K562 (cell line): ENCODE data around the gene SPINK4. TPM values are rescaled to one million over a fixed set of nuclear protein-coding genes. Genes with fewer than 3 reads are reported as not detected.

Experiments used
- ATAC-seq: fragments of 200-7000 bp; cut with Tn5 transposase; 3 replicates; pipeline ENCODE4 v1.9.1; 2020; ENCODE audit warnings: moderate library complexity
- BruUV-seq: library from RNA; stranded (reverse); fragments of 400-500 nt; replicated peaks from 2 replicates; lab custom pipeline; 2021; lab: Mats Ljungman, UMichigan
- CTCF ChIA-PET: fragments of 300-600 bp; formaldehyde crosslinking; extraction: SDS; loops from one replicate; lab custom pipeline; 2021; ENCODE audit warnings: low intra/inter-chr PET ratio; lab: Yijun Ruan, JAX
- POLR2A ChIA-PET: fragments of 300-600, 350-650 bp; sonication (Branson Sonifier 250); formaldehyde crosslinking; extraction: SDS; loops from one replicate; lab custom pipeline; 2021; ENCODE audit warnings: antibody characterized with exemption, inconsistent platforms; lab: Yijun Ruan, JAX
- DNase-seq, 4 experiments: peaks; one replicate each; pipeline versions ENCODE4 v3.0.0 to v3.0.0-alpha.2; 2011 to 2018; ENCODE audit warnings: low spot score in 3 of 4, mixed read lengths in 3 of 4; ENCODE audit errors: extremely low read depth in 1 of 4
- FAIRE-seq: peaks from 2 replicates; lab custom pipeline; 2011; peaks lifted over from hg19 to GRCh38; lab: Jason Lieb, UNC
- H2AFZ ChIP-seq: 2 replicates; pipeline ENCODE4 v1.6.0; 2011; ENCODE audit warnings: low read depth, low read length, control low read depth, inconsistent platforms
- H3K27ac ChIP-seq: fragments of 200-600 bp; 3 replicates; pipeline ENCODE4 v1.8.0; 2011; ENCODE audit warnings: low read depth, mild to moderate bottlenecking, control low read depth, inconsistent platforms, low read length, moderate library complexity, mixed read lengths; ENCODE audit errors: extremely low read depth
- H3K27me3 ChIP-seq, 2 experiments: fragments of 300-600 bp in 1 of 2; 2 replicates in 1 of 2; 3 replicates in 1 of 2; pipeline versions ENCODE4 v1.6.0 to v1.8.0; 2011; ENCODE audit warnings: inconsistent platforms in 2 of 2, low read length in 2 of 2, mild to moderate bottlenecking in 1 of 2, mixed read lengths in 1 of 2, moderate library complexity in 1 of 2; ENCODE audit not compliant: control insufficient read depth in 2 of 2, insufficient read depth in 2 of 2
- H3K36me3 ChIP-seq: fragments of 300-600 bp; 3 replicates; pipeline ENCODE4 v1.8.0; 2011; ENCODE audit warnings: mild to moderate bottlenecking, low read length, inconsistent platforms; ENCODE audit not compliant: control insufficient read depth, insufficient read depth
- H3K4me1 ChIP-seq, 2 experiments: fragments of 200-600 bp in 1 of 2; replicated peaks in 1 of 2; 2 replicates in 1 of 2; 3 replicates in 1 of 2; pipeline versions ENCODE4 v1.5.1 to v1.8.0; 2011; ENCODE audit warnings: inconsistent platforms in 2 of 2, low read length in 2 of 2, mild to moderate bottlenecking in 1 of 2, mixed read lengths in 1 of 2, moderate library complexity in 1 of 2; ENCODE audit not compliant: control insufficient read depth in 2 of 2, insufficient read depth in 2 of 2
- H3K4me2 ChIP-seq: 2 replicates; pipeline ENCODE4 v1.6.1; 2011; ENCODE audit warnings: low read length, control low read depth, inconsistent platforms, mixed read lengths; ENCODE audit not compliant: insufficient read depth
- H3K4me3 ChIP-seq: fragments of 200-600 bp; sonication (generic), shearing (Covaris generic); 2 replicates; pipeline ENCODE4 v1.5.1; 2016; ENCODE audit warnings: control low read depth, inconsistent platforms
- H3K79me2 ChIP-seq: fragments of 200-600 bp; 3 replicates; pipeline ENCODE4 v1.8.0; 2011; ENCODE audit warnings: low read length, inconsistent platforms; ENCODE audit not compliant: control insufficient read depth, insufficient read depth
- H3K9ac ChIP-seq, 2 experiments: 2 replicates each; pipeline versions ENCODE4 v1.6.0 to v1.6.1; 2011; ENCODE audit warnings: low read depth in 2 of 2, low read length in 2 of 2, control low read depth in 1 of 2, inconsistent platforms in 1 of 2, mild to moderate bottlenecking in 1 of 2, mixed read lengths in 1 of 2; ENCODE audit not compliant: insufficient read depth in 1 of 2
- H3K9me1 ChIP-seq: one replicate; pipeline ENCODE4 v1.6.0; 2011; ENCODE audit warnings: inconsistent platforms, mild to moderate bottlenecking, low read length, moderate library complexity; ENCODE audit not compliant: control insufficient read depth, insufficient read depth
- H3K9me3 ChIP-seq: replicated peaks from 2 replicates; pipeline ENCODE4 v1.5.1; 2011; ENCODE audit warnings: low read depth, low read length, inconsistent platforms; ENCODE audit not compliant: control insufficient read depth, insufficient read depth
- H4K20me1 ChIP-seq: replicated peaks from 2 replicates; pipeline ENCODE4 v1.6.1; 2011; ENCODE audit warnings: low read length, inconsistent platforms, mixed read lengths; ENCODE audit not compliant: control insufficient read depth, insufficient read depth
- BRD9 ChIP-seq: fragments of 450-650 bp; IDR thresholded peaks from 2 replicates; pipeline ENCODE4 v1.6.1; 2018; ENCODE audit warnings: low read depth; ENCODE audit not compliant: partially characterized antibody
- CBFA2T3 ChIP-seq: fragments of 450-650 bp; IDR thresholded peaks from 2 replicates; pipeline ENCODE4 v1.6.1; 2017
- CTCF ChIP-seq, 3 experiments: IDR thresholded peaks in 2 of 3; conservative IDR thresholded peaks in 1 of 3; 2 replicates each; pipeline ENCODE4 v1.5.1; 2011 to 2012; ENCODE audit warnings: low read length in 3 of 3, mild to moderate bottlenecking in 3 of 3, control low read depth in 2 of 3, improper control_type of control experiment in 1 of 3, inconsistent platforms in 1 of 3, low read depth in 1 of 3, mixed read lengths in 1 of 3, moderate library complexity in 1 of 3; ENCODE audit not compliant: insufficient read depth in 2 of 3
- GABPB2 ChIP-seq: fragments of 250-450 bp; sonication (Bioruptor Pico); conservative IDR thresholded peaks from 2 replicates; pipeline ENCODE4 v1.5.1; 2021; ENCODE audit warnings: mild to moderate bottlenecking
- HINFP ChIP-seq: fragments of 450-650 bp; conservative IDR thresholded peaks from 2 replicates; pipeline ENCODE4 v1.6.1; 2016; ENCODE audit warnings: missing genetic modification characterization, low read depth, mild to moderate bottlenecking, control low read depth, missing compliant biosample characterization
- ILK ChIP-seq: fragments of 450-650 bp; IDR thresholded peaks from 2 replicates; pipeline ENCODE4 v1.6.1; 2016; ENCODE audit warnings: missing genetic modification characterization, low read depth, mild to moderate bottlenecking, missing compliant biosample characterization, moderate library complexity, borderline replicate concordance
- MAFF ChIP-seq: IDR thresholded peaks from 2 replicates; pipeline ENCODE4 v1.6.1; 2012; ENCODE audit warnings: low read length, improper control_type of control experiment
- MLX ChIP-seq, 2 experiments: fragments of 450-650 bp in 1 of 2; sonication (generic) in 1 of 2; formaldehyde crosslinking; conservative IDR thresholded peaks; 2 replicates each; pipeline versions ENCODE4 v1.4.0 to v1.8.1; 2020 to 2022; ENCODE audit warnings: mild to moderate bottlenecking in 1 of 2, missing genetic modification reagents in 1 of 2
- OTX1 ChIP-seq: fragments of 450-650 bp; formaldehyde crosslinking; IDR thresholded peaks from 2 replicates; pipeline ENCODE4 v1.4.0; 2022; ENCODE audit warnings: mild to moderate bottlenecking
- POLR2H ChIP-seq: IDR thresholded peaks from 2 replicates; pipeline ENCODE4 v1.6.1; 2016; ENCODE audit warnings: missing genetic modification characterization, low read depth, mild to moderate bottlenecking, control low read depth, missing compliant biosample characterization, moderate library complexity
- SIN3B ChIP-seq: fragments of 450-650 bp; IDR thresholded peaks from 2 replicates; pipeline ENCODE4 v1.6.1; 2017; ENCODE audit warnings: low read depth, mild to moderate bottlenecking, moderate library complexity
- SMAD1 ChIP-seq: fragments of 150-350 bp; IDR thresholded peaks from 2 replicates; pipeline ENCODE4 v1.6.1; 2014; ENCODE audit warnings: low read length, low read depth; ENCODE audit not compliant: partially characterized antibody
- TFE3 ChIP-seq: fragments of 450-650 bp; formaldehyde crosslinking; IDR thresholded peaks from 2 replicates; pipeline ENCODE4 v1.4.0; 2020; ENCODE audit warnings: mild to moderate bottlenecking, mixed read lengths
- U2AF1 ChIP-seq: fragments of 200-400 bp; formaldehyde crosslinking; optimal IDR thresholded peaks from 2 replicates; pipeline ENCODE3; 2017; ENCODE audit warnings: mild to moderate bottlenecking, low read depth, low read length, moderate library complexity
- ZNF586 ChIP-seq: fragments of 450-650 bp; formaldehyde crosslinking; conservative IDR thresholded peaks from 2 replicates; pipeline ENCODE4 v1.4.0; 2020; ENCODE audit warnings: mild to moderate bottlenecking, moderate library complexity
- WGBS: fragments of 100-300 bp; shearing (Covaris generic); methylation state at CpG from one replicate; pipeline ENCODE4 v1.1.6; 2016; ENCODE audit warnings: low coverage, mixed read lengths; ENCODE audit not compliant: insufficient coverage; ENCODE audit errors: missing lambda C conversion rate; 5-methylcytosine and 5-hydroxymethylcytosine counted together
- in situ Hi-C: fragments of 300-500 bp; cut with MboI; formaldehyde crosslinking; loops from 4 replicates; pipeline ENCODE4 v1.15.0; 2018; ENCODE audit warnings: inconsistent platforms, mixed read lengths
- intact Hi-C: fragments of 100-400 bp; cut with micrococcal nuclease; formaldehyde crosslinking; loops from 2 replicates; pipeline ENCODE4 v1.14.2; 2022
- polyA plus RNA-seq, 8 experiments: library from polyadenylated mRNA; depleted of rRNA in 4 of 8; stranded (reverse) in 5 of 8; unstranded in 3 of 8; fragments of >200 nt; fragmentation: Nextera tagmentation in 2 of 8; fragmentation: Illumina TruSeq in 1 of 8; extraction: Ambion mirVana in 2 of 8; extraction: Trizol in 1 of 8; gene quantifications; 2 replicates each; pipeline versions ENCODE4 v1.2.1 to v1.2.3, GENCODE V29; 2011 to 2014; ENCODE audit warnings: inconsistent platforms in 1 of 8, missing spikeins in 1 of 8
- total RNA-seq, 7 experiments: library from RNA; depleted of rRNA in 6 of 7; stranded (reverse); fragments of >200 nt in 6 of 7; fragmentation: Illumina TruSeq in 2 of 7; extraction: Trizol in 2 of 7; gene quantifications; 2 replicates each; pipeline versions ENCODE4 v1.2.1 to v1.2.3, GENCODE V29; 2011 to 2021; ENCODE audit warnings: low replicate concordance in 1 of 7

Gene SPINK4
- total and polyA plus RNA-seq, 9 of the 15 experiments (the other 6 are each of a cell fraction or from before 2014, with no cell fraction given) = 0.74 to 5.5 (median 2.1) TPM; not detected in 2

GRCh38 chr9:33220681-33221567, 19.0 kb upstream of the SPINK4 start:
- no peaks in the 10 kb centered on the region for H3K36me3 ChIP-seq
- no peak overlapping the region for H3K4me3 ChIP-seq
- ATAC-seq (peak; percentile 23; the same call in 1 of the 3 replicates), DNase-seq (no peak), FAIRE-seq (no peak)
- H3K27ac ChIP-seq = no peak overlapping the region
- no TSS peak for BruUV-seq
- H3K4me1 ChIP-seq = peaks cover 0 to 4% of the 10 kb centered on the region in 2 experiments; a peak in 3 of 5 replicates
- H4K20me1 ChIP-seq = no peaks in the 10 kb centered on the region
- in situ Hi-C loops = no loop called here
- H3K4me2 ChIP-seq = no peak overlapping the region
- H2AFZ ChIP-seq = no peak overlapping the region; the same call in 1 of the 2 replicates
- CTCF ChIA-PET = no interaction called here
- H3K79me2 ChIP-seq = no peaks in the 10 kb centered on the region
- H3K27me3 ChIP-seq = no peaks in the 10 kb centered on the region
- intact Hi-C loops = loop anchor here (10.0 kb wide), 1 partner anchor 226 kb away; no protein-coding TSS in a partner anchor
- no peak overlapping the region for H3K9ac ChIP-seq
- no peaks in the 10 kb centered on the region for H3K9me3 ChIP-seq
- no peaks in the 10 kb centered on the region for H3K9me1 ChIP-seq
- POLR2A ChIA-PET = interaction anchor here (0.7 kb wide), 2 partner anchors 76 to 206 kb away, joined by 3 to 4 read pairs; no protein-coding TSS in a partner anchor
- WGBS = 54% methylated on average over 12 of the region's 14 CpGs
- TF ChIP-seq GABPB2 (no peak), MAFF (no peak), CBFA2T3 (peak; percentile 40), ILK (tag) (no peak), SIN3B (no peak), CTCF (IDR thresholded peaks at IDR 0.05 in 2 of 3, conservative IDR thresholded peaks at IDR 0.05 in 1 of 3; ENCODE audit: insufficient read depth in 2 of 3, low read depth in 1 of 3, low read length in 3 of 3) (no peak), MLX (CRISPR knock-in tag; conservative IDR thresholded peaks at IDR 0.05) (no peak), ZNF586 (no peak), U2AF1 (no peak), HINFP (tag) (no peak), BRD9 (no peak), POLR2H (tag) (no peak), TFE3 (CRISPR knock-in tag) (peak; percentile 16; the same call in 1 of the 2 replicates), SMAD1 (no peak), OTX1 (CRISPR knock-in tag) (no peak)
